NCI-H1417 (cell line): ENCODE measurements around the gene SLC23A2.

Source experiments
- DNase-seq, 3 experiments: peaks; one replicate each; lab custom pipeline; 2025; lab: John Stamatoyannopoulos, UW

The SLC23A2 gene

DNA sequence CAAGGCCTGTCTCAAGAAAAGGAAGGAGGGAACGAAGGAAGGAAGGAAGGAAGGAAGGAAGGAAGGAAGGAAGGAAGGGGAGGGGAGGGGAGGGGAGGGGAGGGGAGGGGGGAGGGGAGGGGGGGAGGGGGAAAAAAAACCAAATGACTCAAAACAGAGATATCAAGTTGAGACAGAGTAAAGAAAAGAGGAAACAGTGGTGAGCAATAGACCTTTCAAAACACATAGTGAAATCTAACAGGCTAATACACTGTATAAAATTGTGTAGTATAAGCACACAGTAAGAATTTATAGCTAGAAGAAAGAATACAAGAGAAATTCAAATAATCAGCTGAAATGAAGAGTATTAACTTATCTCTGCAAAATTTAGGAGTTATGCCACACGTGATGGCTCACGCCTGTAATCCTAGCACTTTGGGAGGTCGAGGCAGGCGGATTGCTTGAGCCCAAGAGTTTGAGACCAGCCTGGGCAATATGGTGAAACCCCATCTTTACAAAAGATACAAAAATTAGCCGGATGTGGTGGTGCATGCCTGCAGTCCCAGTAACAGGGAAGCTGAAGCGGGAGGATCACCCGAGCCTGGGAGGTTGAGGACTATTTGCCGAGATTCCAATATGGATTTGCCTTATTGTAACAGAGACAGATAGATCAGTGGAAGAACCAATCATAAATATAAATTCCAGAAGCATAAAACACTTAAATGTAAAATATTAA lies 156.4 kb downstream of the SLC23A2 start:
- DNase-seq: no peak

DNA sequence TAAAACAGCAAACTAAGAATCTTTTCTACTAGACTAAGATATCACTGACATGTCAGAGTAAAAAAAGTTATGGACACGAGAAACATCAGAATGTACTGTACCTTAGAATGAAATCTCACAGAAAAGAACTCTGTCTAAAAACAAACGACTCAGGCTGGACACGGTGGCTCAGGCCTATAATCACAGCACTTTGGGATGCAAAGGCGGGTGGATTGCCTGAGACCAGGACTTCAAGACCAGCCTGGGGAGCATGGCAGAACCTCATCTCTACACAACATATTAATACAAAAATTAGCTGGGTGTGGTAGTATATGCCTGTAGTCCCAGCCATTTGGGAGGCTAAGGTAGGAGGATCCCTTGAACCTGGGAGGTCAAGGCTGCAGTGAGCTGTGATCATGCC lies 157.0 kb downstream of the SLC23A2 start:
- no peak for DNase-seq

DNA sequence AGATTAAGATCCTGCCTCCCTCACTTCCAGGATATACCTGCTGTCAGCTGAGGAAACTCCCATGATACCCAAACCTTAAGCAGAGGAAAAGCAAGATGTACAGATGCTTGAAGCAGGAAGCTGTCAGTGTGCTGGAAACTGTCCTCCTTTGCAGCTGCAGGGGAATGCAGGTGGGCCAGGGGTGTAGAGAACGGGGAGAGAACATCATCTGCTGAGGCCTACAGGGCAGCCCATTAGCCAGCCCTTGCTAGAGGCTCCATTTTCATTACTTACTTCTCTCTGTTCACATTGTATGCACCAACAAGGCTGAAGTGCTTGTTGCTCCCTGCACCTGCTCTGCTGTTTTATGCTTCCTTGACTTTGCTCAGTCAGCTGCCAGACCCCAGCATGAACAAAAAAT lies 160.5 kb downstream of the SLC23A2 start:
- DNase-seq: peak in 1 of 3 experiments; percentile 73

DNA sequence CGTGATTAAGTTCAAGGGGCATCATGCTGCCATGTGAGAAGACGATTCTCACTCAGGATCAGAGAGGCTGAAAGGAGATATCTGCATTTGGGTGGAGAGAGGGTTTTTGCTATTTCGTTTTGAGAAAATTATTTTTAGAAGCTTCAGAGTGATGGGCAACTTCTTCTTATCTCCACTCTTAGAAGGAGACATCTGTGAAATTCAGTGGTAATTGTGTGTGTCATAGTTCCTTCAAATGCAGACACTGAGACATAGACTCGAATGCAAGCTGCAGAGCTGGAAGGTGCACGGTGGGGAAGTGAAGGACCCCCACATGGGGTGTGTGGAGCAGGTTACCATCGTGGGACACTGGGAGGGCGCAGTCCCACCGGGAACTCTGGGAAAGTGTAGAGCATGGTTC lies 162.8 kb downstream of the SLC23A2 start:
- no peak for DNase-seq

DNA sequence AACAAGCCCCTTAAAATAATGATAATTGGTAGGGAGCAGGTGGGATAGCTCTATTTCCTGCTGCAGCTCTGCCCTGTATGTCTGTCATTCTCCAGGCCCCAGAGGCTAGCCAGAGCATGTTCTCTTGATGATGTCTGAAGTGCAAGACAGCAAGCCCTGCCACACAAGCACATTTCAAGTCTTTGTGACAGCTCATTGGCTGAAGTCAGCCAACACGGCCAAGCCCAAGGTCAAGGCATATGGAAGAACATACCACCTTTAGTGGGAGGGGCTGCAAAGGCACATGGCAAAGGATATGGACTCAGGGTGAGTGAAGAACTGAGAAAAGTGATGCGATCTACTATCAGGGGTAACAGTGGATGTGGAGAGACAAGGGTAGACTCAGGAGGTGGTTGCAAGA lies 163.6 kb downstream of the SLC23A2 start:
- no peak for DNase-seq

DNA sequence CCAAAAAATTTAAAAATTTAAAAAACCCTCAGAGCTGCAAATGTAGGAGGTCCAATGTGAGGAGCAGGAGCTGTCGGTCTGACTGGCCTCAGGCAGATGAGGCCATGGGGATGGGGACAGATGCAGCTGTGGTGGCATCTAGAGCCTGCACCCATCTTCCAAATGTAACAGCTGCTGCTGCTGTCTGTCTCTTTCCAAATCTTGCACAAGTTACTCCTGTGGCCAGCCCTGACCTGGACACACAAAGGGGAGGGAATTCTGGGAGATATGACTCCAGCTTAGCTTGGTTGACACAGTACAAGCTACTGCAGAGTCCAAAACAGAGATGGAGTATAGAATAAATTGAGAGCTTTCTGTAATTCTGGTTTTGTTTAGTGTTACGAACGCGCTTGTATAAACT lies 164.4 kb downstream of the SLC23A2 start:
- DNase-seq: no peak

DNA sequence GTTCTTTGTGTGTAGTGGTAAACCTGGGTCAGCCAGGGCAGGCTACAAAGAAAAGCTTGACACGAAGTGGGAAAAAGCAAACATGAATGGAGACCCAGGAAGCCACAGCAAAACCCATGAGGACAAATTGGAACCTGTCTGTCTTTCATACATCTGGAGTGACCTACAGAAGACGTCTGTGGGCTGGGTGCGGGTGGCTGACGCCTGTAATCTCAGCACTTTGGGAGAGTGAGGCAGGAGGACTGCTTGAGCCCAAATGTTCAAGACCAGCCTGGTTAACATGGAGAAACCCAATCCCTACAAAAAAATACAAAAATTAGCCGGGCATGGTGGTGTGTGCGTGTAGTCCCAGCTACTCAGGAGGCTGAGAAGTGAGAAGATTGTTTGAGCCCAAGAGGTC lies 164.8 kb downstream of the SLC23A2 start:
- DNase-seq: no peak

DNA sequence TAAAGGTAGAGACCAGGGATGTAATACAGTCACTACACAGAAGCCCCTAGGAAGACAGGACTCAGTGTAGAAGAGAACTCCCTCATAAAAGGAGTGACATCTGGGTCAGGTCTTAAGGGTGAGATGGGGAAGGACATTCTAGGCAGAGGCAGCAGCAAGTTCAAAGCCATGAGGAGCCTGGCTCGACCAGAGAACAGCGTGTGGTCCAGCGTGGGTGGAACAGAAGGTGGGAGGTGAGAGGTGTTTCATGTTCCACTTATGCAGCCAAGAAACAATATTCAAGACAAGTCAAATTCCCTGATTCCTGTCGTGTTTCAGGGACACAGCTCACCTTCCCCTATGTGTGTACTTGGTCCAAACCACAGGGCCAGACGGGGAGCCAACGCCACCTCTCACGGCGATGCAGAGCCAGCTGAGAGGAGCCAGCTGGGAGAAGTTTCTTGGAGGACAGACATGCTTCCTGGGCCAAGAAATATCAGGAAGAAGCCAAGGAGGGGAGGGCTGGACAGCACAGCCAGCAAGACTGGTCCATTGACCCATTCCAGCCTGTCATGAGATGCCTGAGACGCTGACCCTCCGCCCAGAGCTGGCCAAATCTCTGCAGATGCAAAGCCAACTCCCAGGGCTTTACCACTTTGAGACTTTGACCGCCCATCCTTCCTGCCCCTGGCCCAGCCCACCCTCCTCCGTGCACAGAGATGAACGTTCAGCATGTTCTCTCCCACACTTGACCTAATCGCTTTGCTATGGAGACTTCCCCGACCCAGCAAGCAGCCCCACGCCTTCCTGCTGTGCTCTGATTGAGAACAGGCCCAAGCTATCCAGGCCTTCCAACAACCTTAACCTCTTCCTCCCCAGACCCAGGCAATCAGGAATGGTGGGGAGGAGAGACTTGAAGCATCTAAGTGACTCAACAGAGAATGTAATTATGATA lies 165.8 kb downstream of the SLC23A2 start:
- no peak for DNase-seq

DNA sequence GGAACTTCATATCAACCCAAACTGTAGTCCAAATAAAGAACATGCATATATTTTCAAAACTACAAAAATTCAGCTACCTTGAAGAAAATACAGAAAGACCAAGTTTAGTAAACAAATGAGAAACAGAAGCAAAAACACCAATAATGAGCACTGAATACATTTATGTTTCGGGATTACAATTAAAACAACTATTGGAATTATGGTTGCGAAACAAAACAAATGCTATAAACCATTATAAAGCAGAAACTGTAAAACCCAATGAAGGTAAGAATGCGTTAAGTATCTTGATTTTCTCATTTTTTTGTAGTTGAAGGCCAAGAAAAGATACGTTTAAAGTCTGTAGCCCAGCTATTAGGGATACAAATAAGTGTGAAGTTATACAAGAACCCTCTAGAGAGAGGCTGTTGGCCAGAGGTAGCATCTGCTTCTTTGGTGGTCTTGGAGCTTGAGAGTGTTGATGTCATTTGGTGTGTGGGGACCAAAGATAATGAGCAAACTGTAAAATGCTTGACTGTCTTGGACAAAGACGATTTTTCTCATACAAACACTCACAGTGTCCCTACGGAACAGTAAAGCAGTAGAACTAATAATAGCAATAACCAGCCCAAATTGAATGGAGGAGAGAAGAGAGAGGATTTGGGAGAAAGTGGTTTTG lies 168.1 kb downstream of the SLC23A2 start:
- DNase-seq: no peak

DNA sequence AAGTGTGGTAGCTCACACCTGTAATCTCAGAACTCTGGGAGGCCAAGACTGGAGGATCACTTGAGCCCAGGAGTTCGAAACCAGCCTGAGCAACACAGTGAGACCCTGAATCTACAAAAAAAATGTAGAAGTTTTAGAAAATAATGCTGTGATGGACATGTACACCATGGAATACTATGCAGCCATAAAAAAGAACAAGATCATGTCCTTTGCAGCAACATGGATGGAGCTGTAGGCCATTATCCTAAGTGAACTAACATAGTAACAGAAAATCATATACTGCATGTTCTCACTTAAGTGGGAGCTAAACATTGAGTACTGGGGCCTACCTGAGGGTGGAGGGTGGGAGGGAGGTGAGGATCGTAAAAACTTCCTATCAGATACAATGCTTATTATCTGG lies 168.8 kb downstream of the SLC23A2 start:
- no peak for DNase-seq

DNA sequence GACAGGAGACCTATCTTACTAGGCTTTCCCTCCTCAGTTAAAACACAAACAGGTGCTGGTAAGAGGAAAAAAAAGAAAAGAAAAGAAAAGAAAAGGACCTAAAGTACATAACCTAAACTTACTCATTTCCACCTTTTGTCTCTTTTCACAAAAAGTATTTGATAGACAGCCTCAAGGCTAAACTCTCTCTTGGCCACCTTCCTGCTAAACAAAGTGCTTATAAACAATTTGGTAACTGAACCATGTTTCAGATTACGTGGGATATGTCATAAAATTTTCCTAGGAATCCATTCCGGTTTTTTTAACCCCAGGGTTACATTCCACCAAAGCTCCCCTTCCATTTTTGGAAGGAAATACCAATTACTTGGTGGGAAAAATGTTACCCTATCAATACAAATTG lies 170.6 kb downstream of the SLC23A2 start:
- DNase-seq: no peak

DNA sequence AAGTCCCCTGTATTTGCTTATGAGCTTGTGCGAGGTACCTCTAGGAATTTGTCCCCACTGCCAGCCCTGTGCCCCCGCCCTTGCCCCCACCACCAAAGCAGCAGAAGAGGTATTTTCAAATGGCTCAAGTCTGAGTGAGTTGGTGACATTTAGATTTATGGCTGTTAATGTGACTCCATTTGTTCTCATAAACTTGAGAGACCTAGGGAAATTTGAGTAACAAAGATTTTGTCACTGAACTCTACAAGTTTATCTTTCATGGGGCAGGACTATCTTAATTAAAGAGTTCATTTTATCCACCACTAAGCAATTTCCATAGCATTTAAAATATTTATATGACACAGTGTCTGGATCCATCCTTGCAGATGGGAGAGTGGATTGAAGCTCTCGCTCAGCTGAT lies 171.1 kb downstream of the SLC23A2 start:
- DNase-seq: no peak

DNA sequence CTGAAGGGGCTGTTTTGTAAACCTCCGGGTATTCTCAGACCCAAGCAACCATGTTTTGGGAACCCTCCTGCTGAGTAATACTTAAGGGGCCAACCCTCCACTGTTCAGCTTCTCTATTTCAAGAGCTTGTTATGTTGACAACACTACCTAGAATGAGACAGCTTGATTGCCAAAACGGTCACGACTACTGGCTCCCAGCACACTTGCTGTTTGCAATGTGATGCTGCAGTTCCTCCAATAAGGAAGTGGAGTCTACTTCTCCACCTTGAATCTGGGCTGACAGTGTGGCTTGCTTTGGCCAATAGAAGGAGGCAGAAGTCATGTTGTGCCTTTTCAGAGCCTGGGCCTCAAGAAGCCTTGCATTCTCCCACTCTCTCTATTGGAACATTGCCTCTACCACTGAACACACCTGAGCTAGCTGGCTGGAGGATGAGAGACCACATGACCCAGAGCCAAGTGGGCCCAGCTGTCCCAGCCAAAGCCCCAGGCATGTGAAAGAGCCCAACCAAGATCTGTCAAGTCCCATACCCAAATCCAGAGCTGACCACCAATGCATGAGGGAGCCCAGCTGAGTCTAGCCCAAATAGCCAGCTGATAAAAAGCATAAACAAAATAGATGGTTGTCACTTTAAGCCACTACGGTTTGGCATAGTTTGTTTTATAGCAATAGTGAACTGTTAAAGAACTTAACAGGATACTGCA lies 171.6 kb downstream of the SLC23A2 start:
- DNase-seq: peak in 1 of 3 experiments; percentile 18

DNA sequence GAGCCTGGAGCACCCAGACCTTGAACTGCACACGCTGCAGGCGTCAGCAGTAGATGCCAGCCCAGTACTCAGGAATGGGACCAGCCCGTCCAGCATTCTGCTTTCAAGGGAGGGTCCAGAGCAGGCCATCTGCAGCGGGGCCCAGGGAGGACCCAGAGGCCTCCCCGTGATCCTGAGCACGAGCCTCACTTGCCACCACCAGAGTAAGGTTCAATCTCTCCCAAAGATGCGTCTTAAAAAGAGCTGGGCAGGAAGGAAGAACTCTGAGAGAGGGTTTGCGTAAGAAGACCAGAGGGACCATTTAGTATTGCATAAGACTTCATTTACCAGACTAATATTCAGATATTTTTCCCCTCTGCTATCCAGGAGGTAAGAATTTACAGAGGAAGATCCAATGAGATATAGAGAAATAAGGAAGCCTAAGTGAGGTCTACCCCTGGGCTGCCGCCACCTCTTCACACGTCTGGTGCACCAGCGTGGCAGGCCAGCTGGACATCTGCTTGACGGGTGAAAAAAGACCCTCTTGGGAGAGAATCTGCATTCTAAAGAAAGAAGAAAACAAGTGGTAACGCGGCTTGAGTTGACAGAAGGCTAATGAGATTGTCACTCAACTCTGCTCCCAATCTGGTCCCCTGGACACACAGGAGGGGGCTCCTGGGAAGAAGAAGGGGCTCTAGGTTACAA lies 172.3 kb downstream of the SLC23A2 start:
- no peak for DNase-seq

DNA sequence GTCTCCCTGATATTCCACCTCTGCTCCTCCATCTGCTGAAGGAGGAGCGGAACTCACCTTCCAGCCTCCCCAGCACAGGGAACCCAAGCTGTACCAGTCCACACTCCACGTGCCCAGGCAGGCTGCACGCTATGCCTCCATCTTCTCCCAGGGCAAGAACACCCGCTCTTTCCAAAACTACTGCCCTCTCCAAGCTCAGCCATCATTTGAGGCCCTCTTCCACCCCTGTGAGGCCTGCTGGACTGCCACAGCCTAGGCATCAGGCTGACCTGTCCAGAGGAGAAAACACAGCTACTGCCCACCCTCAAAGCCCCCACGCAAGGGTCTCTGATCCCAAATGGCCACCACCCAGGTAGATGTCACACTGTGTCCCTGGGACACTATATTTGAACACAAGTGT lies 179.7 kb downstream of the SLC23A2 start:
- no peak for DNase-seq

DNA sequence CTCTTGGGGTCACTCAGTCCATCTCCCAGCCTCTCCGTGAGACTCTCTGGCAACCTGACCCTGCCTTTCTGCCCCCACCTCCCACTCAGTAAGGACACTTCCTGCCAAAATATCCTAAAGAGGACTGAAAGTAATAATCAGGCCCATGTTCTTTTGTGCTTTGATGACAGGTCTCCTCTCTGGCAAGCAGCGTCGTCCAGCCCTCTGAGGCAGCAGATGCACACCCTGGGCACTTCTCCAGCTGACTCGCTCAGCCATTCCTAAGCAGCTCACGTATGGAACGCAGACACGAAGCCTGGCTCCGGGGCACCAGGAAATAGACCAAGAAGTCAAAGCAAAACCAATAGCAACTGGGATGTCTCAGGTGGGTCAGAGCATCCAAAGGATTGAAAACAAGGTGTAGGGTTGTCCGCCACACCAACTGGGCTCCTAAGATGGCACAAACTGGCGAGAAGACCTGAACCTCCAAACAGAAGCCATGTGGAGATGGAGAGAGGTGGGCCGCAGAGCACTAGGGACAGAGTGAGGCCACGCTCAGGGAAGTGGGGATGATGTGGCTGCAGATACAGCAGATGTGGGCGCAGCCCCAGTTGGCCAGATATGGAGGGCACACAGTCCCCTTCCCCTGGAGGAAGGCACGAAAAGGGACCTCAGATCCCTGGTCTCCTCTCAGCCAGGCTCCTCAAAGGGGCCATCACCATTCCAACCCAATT lies 180.3 kb downstream of the SLC23A2 start:
- DNase-seq: no peak

DNA sequence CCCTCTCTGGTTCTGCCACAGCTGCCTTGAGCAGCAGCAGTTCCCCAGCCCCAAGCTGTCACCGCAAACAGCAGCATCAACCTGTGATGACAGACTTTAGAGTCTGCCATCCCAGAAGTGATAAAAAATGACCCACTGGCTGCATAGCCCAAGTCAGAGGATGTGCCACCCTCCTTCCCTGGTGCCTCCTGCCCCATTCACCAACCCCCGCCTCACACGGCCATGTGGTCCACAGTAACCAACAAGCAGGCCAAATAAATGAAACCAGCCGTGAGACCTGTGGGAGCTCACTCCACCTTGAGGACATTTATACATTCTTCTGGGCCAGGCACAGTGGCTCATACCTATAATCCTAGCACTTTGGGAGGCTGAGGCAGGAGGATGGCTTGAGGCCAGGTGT lies 181.4 kb downstream of the SLC23A2 start:
- DNase-seq: no peak

DNA sequence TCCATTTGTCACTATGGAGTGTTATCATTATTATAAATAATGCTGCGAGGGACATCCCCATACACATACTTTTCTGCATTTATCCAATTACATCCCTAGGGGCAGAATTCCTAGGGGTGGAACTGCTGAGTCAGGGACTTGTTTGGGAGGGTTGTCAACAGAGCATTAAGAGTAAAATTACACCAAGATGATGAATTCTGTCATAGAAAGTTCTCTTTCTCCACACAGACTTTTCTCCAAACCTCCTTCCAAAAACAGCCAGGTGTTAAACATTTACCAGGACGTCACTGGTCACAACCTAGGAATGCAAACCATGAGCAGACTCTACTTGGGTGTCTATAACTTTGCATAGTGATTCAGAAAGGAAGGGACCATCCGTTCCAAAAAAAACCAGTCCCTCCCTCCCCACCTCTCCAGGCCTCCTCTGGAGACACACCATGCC lies 184.1 kb downstream of the SLC23A2 start:
- DNase-seq: no peak

DNA sequence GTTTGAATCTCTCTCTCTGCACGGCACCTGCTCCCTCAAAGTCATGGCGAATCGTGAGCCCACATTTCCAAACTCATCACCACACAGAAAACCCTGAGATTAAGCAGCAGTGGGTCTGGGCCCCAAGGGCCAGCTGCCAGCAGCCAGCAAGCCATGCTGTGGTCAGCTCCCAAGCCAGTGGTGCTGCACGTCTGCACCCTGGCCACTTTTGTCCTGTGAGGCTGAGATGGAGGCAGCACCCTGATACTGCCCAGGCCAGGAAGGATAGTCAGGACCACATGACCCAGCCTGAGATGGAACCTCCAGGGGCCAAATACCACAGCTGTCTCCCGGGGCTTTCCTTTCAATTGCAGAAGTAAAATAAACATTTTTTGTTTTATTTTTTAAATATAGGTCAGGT lies 185.7 kb downstream of the SLC23A2 start:
- DNase-seq: no peak

DNA sequence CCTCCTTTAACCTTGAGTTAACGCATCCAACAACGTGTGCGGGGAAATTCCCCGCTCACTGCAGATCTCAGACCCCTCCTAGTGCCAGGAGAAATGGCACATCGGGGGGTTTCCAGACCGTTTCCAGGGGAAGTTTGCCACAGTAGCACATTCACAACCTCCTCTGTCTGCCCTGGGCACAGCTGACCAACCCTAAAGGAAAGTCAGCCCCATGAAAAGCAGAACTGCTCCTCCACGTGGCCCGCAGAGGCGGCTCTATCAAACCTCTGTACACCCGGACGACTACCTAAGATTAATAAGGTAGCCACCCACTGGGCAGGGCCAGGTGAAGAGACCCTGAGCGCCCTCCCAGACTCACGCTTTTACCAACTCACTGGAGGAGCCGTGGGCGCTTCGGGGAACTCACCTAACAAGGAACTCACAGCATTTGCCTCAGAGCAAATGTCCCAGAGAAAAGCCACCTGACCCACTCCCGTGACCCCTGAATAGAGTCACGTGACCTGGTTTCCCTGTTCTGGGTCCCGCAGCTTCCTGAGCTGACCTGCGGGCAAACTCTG lies 186.5 kb downstream of the SLC23A2 start:
- no peak for DNase-seq
